Heart left ventricle (tissue), 16 donors: ENCODE measurements around the gene POLR1H. TPM values are rescaled to one million over a fixed set of nuclear protein-coding genes. Genes with fewer than 3 reads are reported as not detected.
"Not testable (repeated sequence)": the region's sequence is repeated elsewhere in the genome, so short reads cannot be mapped to it uniquely, and the experiment has no call there.

ENCODE experiments used
- ATAC-seq, 4 donors: fragments of 200-7000 bp; cut with Tn5 transposase; one replicate each; pipeline ENCODE4 v1.9.1; 2020 to 2022; ENCODE audit warnings: moderate library complexity in 4 of 4, mild to moderate bottlenecking in 3 of 4, moderate number of reproducible peaks in 1 of 4
- DNase-seq, 5 donors: peaks; one replicate each; pipeline ENCODE4 v3.0.0-alpha.2; 2020
- H3K27ac ChIP-seq, 12 donors: fragments of 200-600 bp; sonication (generic) in 4 of 12; one replicate each; pipeline versions ENCODE4 v1.5.0 to v1.8.0; 2016 to 2022; ENCODE audit warnings: mild to moderate bottlenecking in 2 of 12
- H3K27me3 ChIP-seq, 9 donors: fragments of 200-600 bp; sonication (generic) in 2 of 9; one replicate each; pipeline versions ENCODE4 v1.5.1 to v1.8.0; 2016 to 2022; ENCODE audit warnings: mild to moderate bottlenecking in 3 of 9
- H3K36me3 ChIP-seq, 9 donors: fragments of 200-600 bp; sonication (generic) in 2 of 9; one replicate each; pipeline versions ENCODE4 v1.5.0 to v1.8.0; 2018 to 2022; ENCODE audit warnings: mild to moderate bottlenecking in 2 of 9
- H3K4me1 ChIP-seq, 12 donors: fragments of 200-600 bp; sonication (generic) in 4 of 12; one replicate each; pipeline versions ENCODE4 v1.5.0 to v1.8.0; 2016 to 2022; ENCODE audit warnings: mild to moderate bottlenecking in 3 of 12
- H3K4me3 ChIP-seq, 12 donors: fragments of 200-600 bp; sonication (generic) in 4 of 12; one replicate each; pipeline versions ENCODE4 v1.5.0 to v1.8.0; 2017 to 2022; ENCODE audit warnings: mild to moderate bottlenecking in 9 of 12, moderate library complexity in 4 of 12
- H3K9me3 ChIP-seq, 12 donors: fragments of 200-600 bp; sonication (generic) in 4 of 12; one replicate each; pipeline versions ENCODE4 v1.5.0 to v1.8.0; 2016 to 2022; ENCODE audit warnings: mild to moderate bottlenecking in 1 of 12
- CTCF ChIP-seq, 12 donors: fragments of 200-600 bp; sonication (generic) in 4 of 12; IDR thresholded peaks; one replicate each; pipeline versions ENCODE4 v1.5.0 to v1.8.0; 2018 to 2022; ENCODE audit warnings: antibody characterized with exemption in 12 of 12, mild to moderate bottlenecking in 5 of 12
- POLR2A ChIP-seq, 2 donors: fragments of 450-650 bp; IDR thresholded peaks; one replicate each; pipeline ENCODE4 v1.6.1; 2017; ENCODE audit warnings: antibody characterized with exemption in 2 of 2, mild to moderate bottlenecking in 2 of 2, moderate library complexity in 2 of 2
- WGBS, 4 donors: extraction: QIAGEN DNeasy Blood & Tissue Kit in 2 of 4; methylation state at CpG; one replicate each; pipeline versions ENCODE4 v1.1.5 to v1.1.7; 2013 to 2018; 5-methylcytosine and 5-hydroxymethylcytosine counted together
- intact Hi-C, 10 donors: fragments of 100-400 bp; cut with DNase I; formaldehyde crosslinking; loops; one replicate each; pipeline versions ENCODE4 v1.11.1 to v1.14.2; 2022
- polyA plus RNA-seq, 2 donors: library from polyadenylated mRNA; stranded (reverse); fragments of 200-250 nt; gene quantifications; one replicate each; pipeline ENCODE4 v1.2.3, GENCODE V29; 2013
- total RNA-seq, 9 donors: library from RNA; depleted of rRNA in 2 of 9; stranded (reverse); fragments of >200 nt in 2 of 9; fragmentation: NEBNext Ultra II Directional in 3 of 9; extraction: Animal tissue kit (Norgen Biotek cat#: 25700) in 3 of 9; gene quantifications; one replicate each; pipeline versions ENCODE4 v1.1.0 to v1.2.4, GENCODE V29; 2016 to 2023
- donor health status: ischemic (EF 13 %, LVEDD 7.1; RV severe dilation, severe dysfunction).
- donor health status: healthy with polysubstance abuse.
- donor health status: DM: no; HTN: yes; CAD: no.
- donor health status: DM: no; HTN: no; CAD: no.
- donor health status: ischemic (EF 25% LVEDD 6.9; RV normal size, moderate dysfunction).
- donor health status: ischemic (EF 25% LVEDD 5.7; RV mildly dilated, moderate dysfunction).
- donor health status: healthy.
- donor health status: DM: yes; HTN: yes; CAD: no.
- donor health status: ischemic (EF 35%, LVEDD 5.7; RV mildly dilated, moderate dysfunction).
- donor health status: nonischemic (EF 11% LVEDD 7.7; RV severe dilation, severe dysfunction).
- donor health status: DM: yes; HTN: yes; CAD: no.
- donor health status: PGD.
- donor health status: ischemic (EF 29% LVEDD 5.4; RV normal size, mild dysfunction).
- donor health status: nonischemic (EF 23%, LVEDD 6.1; RV moderate dilation, normal function).

Gene POLR1H
- total and polyA plus RNA-seq, 11 donors = 11.7 to 46.1 (median 14.8) TPM

GRCh38 chr6:30020626-30021025 is 40.4 kb upstream of the POLR1H start:
- TF ChIP-seq CTCF (IDR thresholded peaks at IDR 0.05) = no peak
- TF ChIP-seq POLR2A (IDR thresholded peaks at IDR 0.05) = no peak
- H3K4me3 ChIP-seq = no peak overlapping the region
- 52 to 94% (median 91%) methylated on average over 1 of the region's 1 CpG for WGBS, 4 donors
- H3K27ac ChIP-seq = no peak overlapping the region
- H3K36me3 ChIP-seq = peaks cover 0 to 27% (median 6%) of the 10 kb centered on the region in 9 donors
- DNase-seq (no peak), ATAC-seq (no peak)
- no peaks in the 10 kb centered on the region for H3K4me1 ChIP-seq
- intact Hi-C loops = no loop called here
- no peaks in the 10 kb centered on the region for H3K9me3 ChIP-seq
- H3K27me3 ChIP-seq = no peaks in the 10 kb centered on the region

- Histone ChIP-seq H3K36me3 (peaks cover 0 to 27% (median 6%) of the 10 kb centered on the region in 9 donors), H3K27ac (no peak overlapping the region), H3K4me3 (no peak overlapping the region), H3K27me3 (no peaks in the 10 kb centered on the region), H3K9me3 (no peaks in the 10 kb centered on the region), H3K4me1 (no peaks in the 10 kb centered on the region)
- DNase-seq (no peak), ATAC-seq (no peak)
- intact Hi-C loops = no loop called here
- TF ChIP-seq CTCF (IDR thresholded peaks at IDR 0.05) (no peak), POLR2A (IDR thresholded peaks at IDR 0.05) (no peak)
- WGBS, 4 donors = 87 to 94% (median 90%) methylated on average over 3 of the region's 3 CpGs
These were observed 38.9 kb upstream of the POLR1H start for GRCh38 chr6:30022189-30022588.

- intact Hi-C loops, ATAC-seq, DNase-seq, H3K4me1 ChIP-seq, H3K4me3 ChIP-seq, H3K27ac ChIP-seq, H3K27me3 ChIP-seq, H3K9me3 ChIP-seq: not testable (repeated sequence)
- peaks cover 0 to 27% (median 6%) of the 10 kb centered on the region in 9 donors for H3K36me3 ChIP-seq
These were observed 38.4 kb upstream of the POLR1H start for GRCh38 chr6:30022712-30023111.

GRCh38 chr6:30025186-30025585 is 35.9 kb upstream of the POLR1H start:
- TF ChIP-seq CTCF (IDR thresholded peaks at IDR 0.05) (no peak), POLR2A (IDR thresholded peaks at IDR 0.05) (no peak)
- WGBS, 4 donors = 63 to 97% (median 94%) methylated on average over 1 of the region's 1 CpG
- ATAC-seq = no peak
- Histone ChIP-seq H3K4me3 (no peak overlapping the region), H3K4me1 (no peaks in the 10 kb centered on the region), H3K9me3 (no peaks in the 10 kb centered on the region), H3K27me3 (no peaks in the 10 kb centered on the region), H3K27ac (no peak overlapping the region), H3K36me3 (peaks cover 0 to 14% (median 0%) of the 10 kb centered on the region in 9 donors)
- no peak for DNase-seq
- intact Hi-C loops = no loop called here

GRCh38 chr6:30029588-30029987 is 31.5 kb upstream of the POLR1H start:
- TF ChIP-seq CTCF (IDR thresholded peaks at IDR 0.05) = no peak
- no peak for TF ChIP-seq POLR2A (IDR thresholded peaks at IDR 0.05)

More at GRCh38 chr6:30029588-30029987, 31.5 kb upstream of the POLR1H start:
- ATAC-seq (no peak), DNase-seq (no peak)
- 84 to 97% (median 89%) methylated on average over 1 of the region's 1 CpG for WGBS, 4 donors
- intact Hi-C loops = no loop called here
- Histone ChIP-seq H3K4me3 (no peak overlapping the region), H3K27ac (no peak overlapping the region), H3K9me3 (no peaks in the 10 kb centered on the region), H3K36me3 (peaks cover 0 to 22% (median 0%) of the 10 kb centered on the region in 9 donors), H3K4me1 (no peaks in the 10 kb centered on the region), H3K27me3 (no peaks in the 10 kb centered on the region)
